NCI-H128 (cell line): ENCODE results near the gene LGALS7.
"Not testable (repeated sequence)": the region's sequence is repeated elsewhere in the genome, so short reads cannot be mapped to it uniquely, and the experiment has no call there.

Experiments
- DNase-seq: peaks from one replicate; lab custom pipeline; 2025; ENCODE audit not compliant: unreplicated experiment; lab: John Stamatoyannopoulos, UW

The LGALS7 gene

GRCh38 chr19:38774181-38774950, 1.0 kb upstream of the LGALS7 start:
- DNase-seq: no peak

GRCh38 chr19:38771569-38771968, 1.7 kb downstream of the LGALS7 start:
- DNase-seq: not testable (repeated sequence)

- DNase-seq: not testable (repeated sequence)
Observed at GRCh38 chr19:38770949-38771275, 2.4 kb downstream of the LGALS7 start.

GRCh38 chr19:38770228-38770948, 2.9 kb downstream of the LGALS7 start:
- DNase-seq: not testable (repeated sequence)

- no peak for DNase-seq
Observed at GRCh38 chr19:38769635-38770211, 3.6 kb downstream of the LGALS7 start.

- no peak for DNase-seq
Observed at GRCh38 chr19:38766276-38767047, 6.9 kb downstream of the LGALS7 start.

- no peak for DNase-seq
Observed at GRCh38 chr19:38765214-38765613, 8.1 kb downstream of the LGALS7 start.

GRCh38 chr19:38763795-38764220, 9.5 kb downstream of the LGALS7 start:
- DNase-seq: no peak

GRCh38 chr19:38761884-38762389, 11.4 kb downstream of the LGALS7 start:
- not testable (repeated sequence) for DNase-seq

GRCh38 chr19:38760805-38761517, 12.4 kb downstream of the LGALS7 start:
- not testable (repeated sequence) for DNase-seq

- DNase-seq: no peak
Observed at GRCh38 chr19:38759590-38760003, 13.7 kb downstream of the LGALS7 start.

- not testable (repeated sequence) for DNase-seq
Observed at GRCh38 chr19:38754196-38754595, 19.1 kb downstream of the LGALS7 start.

GRCh38 chr19:38753783-38754182, 19.5 kb downstream of the LGALS7 start:
- DNase-seq: not testable (repeated sequence)

- no peak for DNase-seq
Observed at GRCh38 chr19:38745316-38745715, 28.0 kb downstream of the LGALS7 start.

GRCh38 chr19:38744874-38745273, 28.4 kb downstream of the LGALS7 start:
- no peak for DNase-seq

- DNase-seq: no peak
Observed at GRCh38 chr19:38744298-38744681, 29.0 kb downstream of the LGALS7 start, which contains the start of gene CAPN12. TSS of gene CAPN12 (minus strand) at chr19:38744474. CDS start at chr19:38744165, 309 bp downstream.

GRCh38 chr19:38743394-38744297, 29.7 kb downstream of the LGALS7 start:
- no peak for DNase-seq

- no peak for DNase-seq
Observed at GRCh38 chr19:38742906-38743305, 30.4 kb downstream of the LGALS7 start.

GRCh38 chr19:38742296-38742695, 31.0 kb downstream of the LGALS7 start:
- DNase-seq: no peak
